Activated CD8-positive, alpha-beta memory T cell treated with anti-CD3 and anti-CD28 coated beads, Interleukin-2, amount 50 U/mL, for 24 hours (primary cell): Measurements from ENCODE around the gene DNAJB6.
"Not testable (repeated sequence)": the region's sequence is repeated elsewhere in the genome, so short reads cannot be mapped to it uniquely, and the experiment has no call there.

Source experiments
- DNase-seq: peaks from one replicate; pipeline ENCODE4 v3.0.0-alpha.2; 2020; ENCODE audit errors: extremely low read depth

DNAJB6 gene

GRCh38 chr7:157442993-157443831 is 106.4 kb downstream of the DNAJB6 start:
- no peak for DNase-seq

- DNase-seq, result no peak
Observed at GRCh38 chr7:157444011-157444842, 107.4 kb downstream of the DNAJB6 start.

GRCh38 chr7:157444843-157445135 is 108.0 kb downstream of the DNAJB6 start:
- DNase-seq, result no peak

GRCh38 chr7:157445246-157445955 is 108.6 kb downstream of the DNAJB6 start:
- DNase-seq, result no peak

GRCh38 chr7:157445956-157446295 is 109.1 kb downstream of the DNAJB6 start:
- DNase-seq, result no peak

GRCh38 chr7:157446322-157446721 is 109.5 kb downstream of the DNAJB6 start:
- DNase-seq, result no peak

GRCh38 chr7:157454003-157454402 is 117.2 kb downstream of the DNAJB6 start:
- DNase-seq, result not testable (repeated sequence)

GRCh38 chr7:157457355-157458253 is 120.8 kb downstream of the DNAJB6 start:
- DNase-seq, result no peak

- no peak for DNase-seq
Observed at GRCh38 chr7:157458254-157458633, 121.4 kb downstream of the DNAJB6 start.

- DNase-seq, result no peak
Observed at GRCh38 chr7:157459966-157460365, 123.2 kb downstream of the DNAJB6 start.

- DNase-seq, result no peak
Observed at GRCh38 chr7:157460721-157461120, 123.9 kb downstream of the DNAJB6 start.

GRCh38 chr7:157461573-157462418 is 125.0 kb downstream of the DNAJB6 start:
- no peak for DNase-seq

- no peak for DNase-seq
Observed at GRCh38 chr7:157462419-157462771, 125.6 kb downstream of the DNAJB6 start.

- no peak for DNase-seq
Observed at GRCh38 chr7:157462840-157463239, 126.0 kb downstream of the DNAJB6 start.

- no peak for DNase-seq
Observed at GRCh38 chr7:157463245-157463644, 126.4 kb downstream of the DNAJB6 start.

GRCh38 chr7:157464111-157464970 is 127.5 kb downstream of the DNAJB6 start:
- no peak for DNase-seq

- no peak for DNase-seq
Observed at GRCh38 chr7:157464971-157465886, 128.4 kb downstream of the DNAJB6 start.
